Fibroblast of lung (primary cell): ENCODE results near the gene KDM2B. TPM values are rescaled to one million over a fixed set of nuclear protein-coding genes. Genes with fewer than 3 reads are reported as not detected.

ENCODE experiments used
- DNase-seq, 2 donors: peaks; one replicate each; pipeline versions ENCODE4 v3.0.0 to v3.0.0-alpha.2; 2010; ENCODE audit warnings: low read depth in 2 of 2
- H2AFZ ChIP-seq: 2 replicates; pipeline ENCODE4 v1.5.1; 2012; ENCODE audit warnings: low read length, control low read depth, inconsistent platforms
- H3K27ac ChIP-seq: 2 replicates; pipeline ENCODE4 v1.5.1; 2011; ENCODE audit warnings: low read length, control low read depth; ENCODE audit not compliant: insufficient read depth
- H3K27me3 ChIP-seq: 2 replicates; pipeline ENCODE4 v1.5.1; 2011; ENCODE audit warnings: mild to moderate bottlenecking, low read length; ENCODE audit not compliant: control insufficient read depth, insufficient read depth
- H3K36me3 ChIP-seq: 2 replicates; pipeline ENCODE4 v1.5.1; 2011; ENCODE audit warnings: low read length; ENCODE audit not compliant: control insufficient read depth, insufficient read depth
- H3K4me1 ChIP-seq: 2 replicates; pipeline ENCODE4 v1.5.1; 2011; ENCODE audit warnings: low read length; ENCODE audit not compliant: control insufficient read depth, insufficient read depth; ENCODE audit errors: extremely low read depth
- H3K4me2 ChIP-seq: 2 replicates; pipeline ENCODE4 v1.5.1; 2011; ENCODE audit warnings: low read length, control low read depth; ENCODE audit not compliant: insufficient read depth; ENCODE audit errors: extremely low read depth
- H3K4me3 ChIP-seq, 4 experiments: fragments of 200-600 bp in 1 of 4; sonication (generic) in 1 of 4; replicated peaks in 1 of 4; 2 replicates each; pipeline ENCODE4 v1.5.1; 2011 to 2016; ENCODE audit warnings: low read length in 4 of 4, low read depth in 3 of 4, mild to moderate bottlenecking in 3 of 4, control low read depth in 2 of 4, inconsistent platforms in 1 of 4, mixed read lengths in 1 of 4; ENCODE audit not compliant: insufficient read depth in 1 of 4; ENCODE audit errors: control extremely low read depth in 1 of 4
- H3K79me2 ChIP-seq: 2 replicates; pipeline ENCODE4 v1.5.1; 2012; ENCODE audit warnings: mild to moderate bottlenecking, low read length, inconsistent platforms; ENCODE audit not compliant: control insufficient read depth, insufficient read depth
- H3K9ac ChIP-seq: 2 replicates; pipeline ENCODE4 v1.5.1; 2011; ENCODE audit warnings: mild to moderate bottlenecking, low read length, control low read depth; ENCODE audit not compliant: insufficient read depth
- H3K9me3 ChIP-seq: 2 replicates; pipeline ENCODE4 v1.5.1; 2012; ENCODE audit warnings: low read depth, low read length; ENCODE audit not compliant: control insufficient read depth, insufficient read depth
- H4K20me1 ChIP-seq: 2 replicates; pipeline ENCODE4 v1.5.1; 2011; ENCODE audit warnings: low read length; ENCODE audit not compliant: control insufficient read depth, insufficient read depth; ENCODE audit errors: extremely low read depth
- EZH2 ChIP-seq: IDR thresholded peaks from 2 replicates; pipeline ENCODE4 v1.5.1; 2012; ENCODE audit warnings: low read length, control low read depth, mild to moderate bottlenecking; ENCODE audit errors: missing control alignments
- polyA plus RNA-seq, 2 donors: library from polyadenylated mRNA; depleted of rRNA in 1 of 2; stranded (reverse) in 1 of 2; unstranded in 1 of 2; fragments of >200 nt; gene quantifications; 2 replicates each; pipeline ENCODE4 v1.2.1, GENCODE V29; 2011 to 2012; ENCODE audit warnings: missing spikeins in 1 of 2
- total RNA-seq: library from RNA; depleted of rRNA; stranded (reverse); fragments of >200 nt; gene quantifications from 2 replicates; pipeline ENCODE4 v1.2.1, GENCODE V29; 2014
- TF ChIP-seq, protein P1 (sequence below), 2 donors: IDR thresholded peaks in 1 of 2; conservative IDR thresholded peaks in 1 of 2; 1 replicate in 1 of 2; 2 replicates in 1 of 2; pipeline ENCODE4 v1.5.1; 2011 to 2012; ENCODE audit warnings: low read length in 2 of 2, control low read depth in 1 of 2, inconsistent platforms in 1 of 2, low read depth in 1 of 2, mild to moderate bottlenecking in 1 of 2

Gene KDM2B
- total and polyA plus RNA-seq, 2 donors (not counting 1 experiment from before 2014, with no cell fraction given): 9.8 to 21.6 TPM

DNA sequence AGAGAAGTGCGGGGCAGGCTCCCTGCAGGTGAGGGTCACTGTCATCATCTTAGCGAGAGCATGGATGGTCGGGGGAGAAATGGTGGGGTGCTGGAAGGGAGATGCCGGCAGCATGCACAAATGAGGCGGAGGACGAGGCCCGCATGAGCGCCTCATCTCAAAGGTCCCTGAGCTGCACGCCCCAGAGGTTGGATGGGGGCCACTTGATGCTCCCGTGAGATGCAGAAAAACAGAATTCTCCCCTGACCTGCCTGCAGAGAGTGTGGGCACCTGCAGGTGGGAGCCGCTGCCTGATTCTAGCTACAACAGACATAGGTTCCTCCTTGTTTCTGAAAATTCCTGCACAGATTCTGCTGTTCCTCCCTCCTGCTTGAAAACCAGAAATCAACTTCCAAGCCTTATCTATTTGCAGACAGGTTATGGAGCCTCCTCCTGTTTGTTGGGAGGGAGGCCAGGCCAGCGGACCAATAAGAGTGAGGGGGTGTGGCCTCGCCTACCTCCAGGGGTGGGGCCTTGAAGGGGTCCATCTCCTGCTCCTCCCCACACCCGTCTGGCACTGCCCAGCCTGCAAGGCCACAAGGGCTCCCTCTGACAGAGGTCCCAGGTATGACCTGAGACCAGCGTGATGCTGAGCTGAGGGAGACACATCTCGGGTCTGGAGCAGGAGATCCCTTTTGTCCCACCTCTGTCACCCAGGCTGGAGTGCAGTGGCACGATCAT, 67.2 kb downstream of the KDM2B start:
- DNase-seq: no peak
- Histone ChIP-seq H3K4me3 (no peak overlapping the region), H4K20me1 (no peaks in the 10 kb centered on the region), H3K27me3 (no peaks in the 10 kb centered on the region), H2AFZ (no peak overlapping the region), H3K4me2 (no peak overlapping the region), H3K27ac (no peak overlapping the region), H3K36me3 (peaks cover 3% of the 10 kb centered on the region), H3K79me2 (no peaks in the 10 kb centered on the region), H3K4me1 (peaks cover 6% of the 10 kb centered on the region), H3K9ac (no peak overlapping the region), H3K9me3 (no peaks in the 10 kb centered on the region)
- TF ChIP-seq, protein P1, sequence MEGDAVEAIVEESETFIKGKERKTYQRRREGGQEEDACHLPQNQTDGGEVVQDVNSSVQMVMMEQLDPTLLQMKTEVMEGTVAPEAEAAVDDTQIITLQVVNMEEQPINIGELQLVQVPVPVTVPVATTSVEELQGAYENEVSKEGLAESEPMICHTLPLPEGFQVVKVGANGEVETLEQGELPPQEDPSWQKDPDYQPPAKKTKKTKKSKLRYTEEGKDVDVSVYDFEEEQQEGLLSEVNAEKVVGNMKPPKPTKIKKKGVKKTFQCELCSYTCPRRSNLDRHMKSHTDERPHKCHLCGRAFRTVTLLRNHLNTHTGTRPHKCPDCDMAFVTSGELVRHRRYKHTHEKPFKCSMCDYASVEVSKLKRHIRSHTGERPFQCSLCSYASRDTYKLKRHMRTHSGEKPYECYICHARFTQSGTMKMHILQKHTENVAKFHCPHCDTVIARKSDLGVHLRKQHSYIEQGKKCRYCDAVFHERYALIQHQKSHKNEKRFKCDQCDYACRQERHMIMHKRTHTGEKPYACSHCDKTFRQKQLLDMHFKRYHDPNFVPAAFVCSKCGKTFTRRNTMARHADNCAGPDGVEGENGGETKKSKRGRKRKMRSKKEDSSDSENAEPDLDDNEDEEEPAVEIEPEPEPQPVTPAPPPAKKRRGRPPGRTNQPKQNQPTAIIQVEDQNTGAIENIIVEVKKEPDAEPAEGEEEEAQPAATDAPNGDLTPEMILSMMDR (conservative IDR thresholded peaks at IDR 0.05 in 1 of 2, IDR thresholded peaks at IDR 0.05 in 1 of 2; ENCODE audit: low read depth in 1 of 2, low read length in 2 of 2): no peak
- no peak for TF ChIP-seq EZH2

DNA sequence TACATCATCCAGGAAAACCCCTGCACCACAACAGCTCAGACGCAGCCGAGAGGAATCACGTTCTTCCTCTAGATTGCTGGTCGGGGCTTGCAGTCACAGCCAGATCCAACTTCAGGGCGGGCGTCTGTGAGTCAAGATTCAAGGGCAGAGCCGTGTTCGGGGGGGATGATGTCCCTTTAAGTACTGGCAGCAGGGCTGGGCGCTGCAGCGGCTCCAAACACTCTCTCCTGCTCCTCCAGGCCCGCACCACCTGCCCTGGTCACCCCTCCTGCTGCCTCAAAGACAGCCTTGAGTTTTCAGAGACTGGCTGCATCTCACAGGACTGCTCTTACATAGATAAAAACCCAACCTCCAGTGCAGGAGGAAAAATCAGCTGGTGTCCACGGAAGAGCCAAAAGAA, 68.3 kb downstream of the KDM2B start:
- Histone ChIP-seq H3K4me2 (no peak overlapping the region), H3K4me3 (no peak overlapping the region), H3K9ac (no peak overlapping the region), H2AFZ (no peak overlapping the region), H3K9me3 (no peaks in the 10 kb centered on the region), H3K27ac (no peak overlapping the region), H3K27me3 (no peaks in the 10 kb centered on the region), H3K79me2 (no peaks in the 10 kb centered on the region), H3K36me3 (peaks cover 3% of the 10 kb centered on the region), H3K4me1 (peaks cover 6% of the 10 kb centered on the region), H4K20me1 (no peaks in the 10 kb centered on the region)
- DNase-seq: no peak
- no peak for TF ChIP-seq EZH2
- TF ChIP-seq, protein P1 (conservative IDR thresholded peaks at IDR 0.05 in 1 of 2, IDR thresholded peaks at IDR 0.05 in 1 of 2; ENCODE audit: low read depth in 1 of 2, low read length in 2 of 2): no peak

DNA sequence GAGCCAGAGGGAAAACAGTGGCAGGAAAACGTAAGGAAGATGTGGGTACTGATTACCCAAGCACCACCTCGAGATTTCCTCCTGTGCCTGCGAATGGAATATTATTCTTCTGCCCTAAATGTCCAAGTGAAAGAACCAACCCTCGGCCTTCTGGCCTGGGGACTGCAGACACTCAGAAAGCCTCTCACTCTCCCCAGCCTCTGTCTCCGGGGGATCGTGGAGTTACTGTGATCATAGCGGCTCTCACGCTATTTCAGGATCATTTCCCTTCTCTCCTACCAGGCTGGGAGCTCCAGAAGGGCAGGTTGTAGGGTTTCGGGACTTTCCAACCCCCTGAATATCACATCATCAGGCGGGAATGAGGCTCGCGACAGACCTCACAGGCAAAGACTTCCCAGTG, 68.9 kb downstream of the KDM2B start:
- Histone ChIP-seq H2AFZ (peak overlapping the region; percentile 23), H3K4me1 (peaks cover 6% of the 10 kb centered on the region), H4K20me1 (no peaks in the 10 kb centered on the region), H3K27ac (no peak overlapping the region), H3K4me2 (no peak overlapping the region), H3K36me3 (peaks cover 3% of the 10 kb centered on the region), H3K27me3 (no peaks in the 10 kb centered on the region), H3K4me3 (no peak overlapping the region), H3K9ac (no peak overlapping the region), H3K79me2 (no peaks in the 10 kb centered on the region), H3K9me3 (no peaks in the 10 kb centered on the region)
- TF ChIP-seq EZH2: no peak
- TF ChIP-seq, protein P1 (conservative IDR thresholded peaks at IDR 0.05 in 1 of 2, IDR thresholded peaks at IDR 0.05 in 1 of 2; ENCODE audit: low read depth in 1 of 2, low read length in 2 of 2): no peak
- no peak for DNase-seq
